Measurements from ENCODE around the gene RAB35. TPM values are rescaled to one million over a fixed set of nuclear protein-coding genes. Genes with fewer than 3 reads are reported as not detected.
"Not testable (repeated sequence)": the region's sequence is repeated elsewhere in the genome, so short reads cannot be mapped to it uniquely, and the experiment has no call there.

RAB35 gene
- total RNA-seq, 6 donors from 2014 or later = 14.2 to 63.1 (median 23.2) TPM

- no peaks in the 10 kb centered on the region for H3K9me3 ChIP-seq
- no peaks in the 10 kb centered on the region for H3K4me1 ChIP-seq
- no peak overlapping the region for H3K27ac ChIP-seq
- H3K27me3 ChIP-seq = no peaks in the 10 kb centered on the region
- no peaks in the 10 kb centered on the region for H3K36me3 ChIP-seq
- TF ChIP-seq POLR2AphosphoS5 (IDR thresholded peaks at IDR 0.05) (no peak), CTCF (IDR thresholded peaks at IDR 0.05) (no peak), EP300 (IDR thresholded peaks at IDR 0.05) (no peak), POLR2A (IDR thresholded peaks at IDR 0.05) (no peak)
- H3K4me3 ChIP-seq = no peak overlapping the region
- DNase-seq (no peak), ATAC-seq (ENCODE audit: low FRiP score in 2 of 2) (no peak)
These were observed 68.3 kb downstream of the RAB35 start for GRCh38 chr12:120048263-120048662.

- Histone ChIP-seq H3K36me3 (no peaks in the 10 kb centered on the region), H3K4me1 (no peaks in the 10 kb centered on the region), H3K27me3 (no peaks in the 10 kb centered on the region), H3K4me3 (no peak overlapping the region), H3K27ac (no peak overlapping the region), H3K9me3 (no peaks in the 10 kb centered on the region)
- no peak for TF ChIP-seq POLR2A (IDR thresholded peaks at IDR 0.05)
- no peak for TF ChIP-seq POLR2AphosphoS5 (IDR thresholded peaks at IDR 0.05)
- ATAC-seq (ENCODE audit: low FRiP score in 2 of 2) (no peak), DNase-seq (no peak)
- 87 to 90% methylated on average over 1 of the region's 1 CpG for WGBS, 2 donors
These were observed 69.5 kb downstream of the RAB35 start for GRCh38 chr12:120047072-120047471.

GRCh38 chr12:120045367-120045766 is 71.2 kb downstream of the RAB35 start:
- 93 to 96% methylated on average over 3 to 4 of the region's 5 CpGs for WGBS, 2 donors

More at GRCh38 chr12:120045367-120045766, 71.2 kb downstream of the RAB35 start:
- not testable (repeated sequence) for ATAC-seq (ENCODE audit: low FRiP score in 2 of 2); DNase-seq; H3K4me3 ChIP-seq; H3K4me1 ChIP-seq; H3K27ac ChIP-seq; H3K9me3 ChIP-seq; H3K27me3 ChIP-seq; H3K36me3 ChIP-seq

Small RNA genes lying within 50 kb of the gene (small RNA-seq; reads per million reads assigned to genes)
- gene AC004812.1 (0 reads per million in 4 donors), gene MIR4498 (0 to 0.44 (median 0.03) reads per million in 4 donors)

Other genes with a start within 250 kb of the RAB35 start
- 100 to 1,000 TPM in 2 of 6 donors, 10 to 100 TPM in 3, 1 to 10 TPM in 1; 7.8 to 185 (median 73.6) TPM for gene CIT, start 239.4 kb downstream of the RAB35 start, total RNA-seq
- 10 to 100 TPM; 10.5 to 21.0 (median 15.9) TPM for gene BICDL1, start 127.5 kb downstream of the RAB35 start, total RNA-seq
- gene GCN1, start 78.0 kb upstream of the RAB35 start, total RNA-seq = 100 to 1,000 TPM in 1 of 6 donors, 10 to 100 TPM in 5; 48.1 to 140 (median 69.6) TPM
- gene RPLP0, start 84.4 kb upstream of the RAB35 start, total RNA-seq = 1,000 to 10,000 TPM; 1,008 to 2,508 (median 1,628) TPM
- gene PXN, start 149.0 kb upstream of the RAB35 start, total RNA-seq = 100 to 1,000 TPM in 4 of 6 donors, 10 to 100 TPM in 2; 67.8 to 210 (median 116) TPM
- over 10,000 TPM in 1 of 6 donors, 1,000 to 10,000 TPM in 1, under 1 TPM in 4; under 0.01 to 11,449 (median under 0.01) TPM for gene RNU4-2, start 175.2 kb upstream of the RAB35 start, total RNA-seq
- 1,000 to 10,000 TPM in 2 of 6 donors, under 1 TPM in 4; under 0.01 to 4,461 (median under 0.01) TPM for gene RNU4-1, start 176.5 kb upstream of the RAB35 start, total RNA-seq
- 1 to 10 TPM in 5 of 6 donors, under 1 TPM in 1; 1.00 to 5.2 (median 2.9) TPM for gene SIRT4, start 185.6 kb upstream of the RAB35 start, total RNA-seq
- 100 to 1,000 TPM in 2 of 6 donors, 10 to 100 TPM in 4; 10.5 to 412 (median 70.3) TPM for gene PLA2G1B, start 211.0 kb upstream of the RAB35 start, total RNA-seq